GM21825 (cell line): ENCODE data around the gene TOR1B.

Experiments
- ATAC-seq: cut with Tn5 transposase; IDR thresholded peaks from one replicate; pipeline ENCODE4 v1.9.1; 2021; ENCODE audit warnings: mild to moderate bottlenecking, moderate library complexity; ENCODE audit not compliant: unreplicated experiment

TOR1B gene

GRCh38 chr9:129840034-129840433, 37.0 kb downstream of the TOR1B start:
- ATAC-seq, result no peak

GRCh38 chr9:129841071-129841470, 38.1 kb downstream of the TOR1B start:
- no peak for ATAC-seq

GRCh38 chr9:129845373-129845772, 42.4 kb downstream of the TOR1B start:
- ATAC-seq, result no peak

- no peak for ATAC-seq
These were observed 45.9 kb downstream of the TOR1B start for GRCh38 chr9:129848712-129849441.

- ATAC-seq, result no peak
These were observed 46.9 kb downstream of the TOR1B start for GRCh38 chr9:129849901-129850300.

GRCh38 chr9:129850821-129851550, 48.0 kb downstream of the TOR1B start:
- no peak for ATAC-seq

GRCh38 chr9:129851821-129852220, 48.8 kb downstream of the TOR1B start:
- no peak for ATAC-seq

GRCh38 chr9:129852579-129852978, 49.6 kb downstream of the TOR1B start:
- ATAC-seq, result no peak

- ATAC-seq, result no peak
These were observed 50.6 kb downstream of the TOR1B start for GRCh38 chr9:129853614-129854013.

- no peak for ATAC-seq
These were observed 51.7 kb downstream of the TOR1B start for GRCh38 chr9:129854588-129855110.

- no peak for ATAC-seq
These were observed 54.2 kb downstream of the TOR1B start for GRCh38 chr9:129857207-129857606.

GRCh38 chr9:129858167-129858962, 55.4 kb downstream of the TOR1B start:
- ATAC-seq, result no peak
